GM21717 (cell line): ENCODE data around the gene SLC47A1.
"Not testable (repeated sequence)": the region's sequence is repeated elsewhere in the genome, so short reads cannot be mapped to it uniquely, and the experiment has no call there.

Experiments
- ATAC-seq: cut with Tn5 transposase; IDR thresholded peaks from one replicate; pipeline ENCODE4 v1.9.1; 2021; ENCODE audit warnings: mild to moderate bottlenecking, moderate library complexity; ENCODE audit not compliant: unreplicated experiment

The SLC47A1 gene

GRCh38 chr17:19554393-19554792 is 20.7 kb downstream of the SLC47A1 start:
- ATAC-seq: no peak

- ATAC-seq: no peak
Measured at GRCh38 chr17:19555746-19556145, 22.1 kb downstream of the SLC47A1 start.

GRCh38 chr17:19558946-19559345 is 25.3 kb downstream of the SLC47A1 start:
- no peak for ATAC-seq

- ATAC-seq: no peak
Measured at GRCh38 chr17:19561697-19562318, 28.2 kb downstream of the SLC47A1 start.

GRCh38 chr17:19565817-19566575 is 32.3 kb downstream of the SLC47A1 start:
- ATAC-seq: no peak

- ATAC-seq: no peak
Measured at GRCh38 chr17:19567216-19568015, 33.8 kb downstream of the SLC47A1 start.

GRCh38 chr17:19568016-19568350 is 34.3 kb downstream of the SLC47A1 start:
- no peak for ATAC-seq

- ATAC-seq: no peak
Measured at GRCh38 chr17:19569785-19570543, 36.3 kb downstream of the SLC47A1 start.

GRCh38 chr17:19570544-19571062 is 36.9 kb downstream of the SLC47A1 start:
- ATAC-seq: no peak

GRCh38 chr17:19573075-19573474 is 39.4 kb downstream of the SLC47A1 start:
- ATAC-seq: no peak

GRCh38 chr17:19574956-19575355 is 41.3 kb downstream of the SLC47A1 start:
- ATAC-seq: no peak

- no peak for ATAC-seq
Measured at GRCh38 chr17:19578545-19578944, 44.9 kb downstream of the SLC47A1 start.

- no peak for ATAC-seq
Measured at GRCh38 chr17:19579192-19579761, 45.6 kb downstream of the SLC47A1 start.

GRCh38 chr17:19579867-19580565 is 46.4 kb downstream of the SLC47A1 start:
- ATAC-seq: no peak

GRCh38 chr17:19580566-19580920 is 46.9 kb downstream of the SLC47A1 start:
- not testable (repeated sequence) for ATAC-seq

- ATAC-seq: not testable (repeated sequence)
Measured at GRCh38 chr17:19582152-19582551, 48.5 kb downstream of the SLC47A1 start.

- ATAC-seq: no peak
Measured at GRCh38 chr17:19583871-19584270, 50.2 kb downstream of the SLC47A1 start.

- ATAC-seq: no peak
Measured at GRCh38 chr17:19590451-19590850, 56.8 kb downstream of the SLC47A1 start.

GRCh38 chr17:19590912-19591551 is 57.4 kb downstream of the SLC47A1 start:
- ATAC-seq: no peak

GRCh38 chr17:19592316-19592715 is 58.7 kb downstream of the SLC47A1 start:
- ATAC-seq: no peak
